OCI-LY3 (cell line): Measurements from ENCODE around the gene SDK1.

Experiments used
- EZH2phosphoT487 ChIP-seq: fragments of 200-600 bp; shearing (Covaris generic); IDR thresholded peaks from 2 replicates; pipeline ENCODE4 v1.6.1; 2018; ENCODE audit warnings: antibody characterized with exemption, mixed run types, low read depth
- TF ChIP-seq, protein P1 (sequence below): fragments of 200-600, 300-600 bp; sonication (generic); IDR thresholded peaks from 2 replicates; pipeline ENCODE4 v1.5.1; 2014; ENCODE audit warnings: antibody characterized with exemption, low read length, low read depth

DNA sequence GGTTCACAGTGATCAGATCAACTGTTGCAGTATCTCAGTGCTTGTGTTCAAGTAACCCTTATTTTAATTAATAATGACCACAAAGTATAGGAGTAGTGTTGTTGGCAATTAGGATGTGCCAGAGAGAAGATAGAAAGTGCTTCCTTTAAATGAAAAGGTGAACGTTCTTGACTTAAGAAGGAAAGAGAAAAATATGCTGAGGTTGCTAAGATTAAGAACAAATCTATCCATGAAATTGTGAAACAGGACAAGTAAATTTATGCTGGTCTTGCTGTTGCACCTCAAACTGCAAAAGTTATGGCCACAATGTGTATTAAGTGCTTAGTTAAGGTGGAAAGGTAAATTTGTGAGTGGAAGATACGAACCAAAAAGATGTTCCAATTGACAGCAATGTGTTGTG lies 139.5 kb downstream of the SDK1 start:
- TF ChIP-seq, protein P1, sequence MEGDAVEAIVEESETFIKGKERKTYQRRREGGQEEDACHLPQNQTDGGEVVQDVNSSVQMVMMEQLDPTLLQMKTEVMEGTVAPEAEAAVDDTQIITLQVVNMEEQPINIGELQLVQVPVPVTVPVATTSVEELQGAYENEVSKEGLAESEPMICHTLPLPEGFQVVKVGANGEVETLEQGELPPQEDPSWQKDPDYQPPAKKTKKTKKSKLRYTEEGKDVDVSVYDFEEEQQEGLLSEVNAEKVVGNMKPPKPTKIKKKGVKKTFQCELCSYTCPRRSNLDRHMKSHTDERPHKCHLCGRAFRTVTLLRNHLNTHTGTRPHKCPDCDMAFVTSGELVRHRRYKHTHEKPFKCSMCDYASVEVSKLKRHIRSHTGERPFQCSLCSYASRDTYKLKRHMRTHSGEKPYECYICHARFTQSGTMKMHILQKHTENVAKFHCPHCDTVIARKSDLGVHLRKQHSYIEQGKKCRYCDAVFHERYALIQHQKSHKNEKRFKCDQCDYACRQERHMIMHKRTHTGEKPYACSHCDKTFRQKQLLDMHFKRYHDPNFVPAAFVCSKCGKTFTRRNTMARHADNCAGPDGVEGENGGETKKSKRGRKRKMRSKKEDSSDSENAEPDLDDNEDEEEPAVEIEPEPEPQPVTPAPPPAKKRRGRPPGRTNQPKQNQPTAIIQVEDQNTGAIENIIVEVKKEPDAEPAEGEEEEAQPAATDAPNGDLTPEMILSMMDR: no peak
- TF ChIP-seq EZH2phosphoT487: no peak
